Central memory CD8-positive, alpha-beta T cell (primary cell): ENCODE results near the gene POLR1G.
A peak's percentile ranks its signal among the peaks of the same experiment; 100 is the strongest.
"Not testable (repeated sequence)": the region's sequence is repeated elsewhere in the genome, so short reads cannot be mapped to it uniquely, and the experiment has no call there.

Source experiments
- ATAC-seq: fragments of 150-1000 bp; cut with Tn5 transposase; replicated peaks from 2 replicates; pipeline ENCODE4 v1.10.0; 2022; ENCODE audit warnings: mild to moderate bottlenecking, moderate FRiP score, moderate number of reproducible peaks; ENCODE audit not compliant: poor library complexity, severe bottlenecking; ENCODE audit errors: extremely low read depth
- DNase-seq, 2 donors: peaks; one replicate each; pipeline ENCODE4 v3.0.0; 2021; ENCODE audit warnings: low spot score in 2 of 2
- H3K27ac Mint-ChIP-seq: one replicate; pipeline ENCODE4 v1.8.0; 2022; ENCODE audit warnings: low read depth, mild to moderate bottlenecking, moderate library complexity, mixed read lengths
- H3K27me3 Mint-ChIP-seq: one replicate; pipeline ENCODE4 v1.8.0; 2022; ENCODE audit warnings: mixed read lengths
- H3K36me3 Mint-ChIP-seq: one replicate; pipeline ENCODE4 v1.8.0; 2022; ENCODE audit warnings: mild to moderate bottlenecking, moderate library complexity, mixed read lengths; ENCODE audit not compliant: insufficient read depth
- H3K4me1 Mint-ChIP-seq: one replicate; pipeline ENCODE4 v1.8.0; 2022; ENCODE audit warnings: mixed read lengths
- H3K4me3 Mint-ChIP-seq: one replicate; pipeline ENCODE4 v1.8.0; 2022; ENCODE audit warnings: mild to moderate bottlenecking, moderate library complexity, mixed read lengths
- H3K9me3 Mint-ChIP-seq: one replicate; pipeline ENCODE4 v1.8.0; 2022; ENCODE audit warnings: mixed read lengths

The POLR1G gene

DNA sequence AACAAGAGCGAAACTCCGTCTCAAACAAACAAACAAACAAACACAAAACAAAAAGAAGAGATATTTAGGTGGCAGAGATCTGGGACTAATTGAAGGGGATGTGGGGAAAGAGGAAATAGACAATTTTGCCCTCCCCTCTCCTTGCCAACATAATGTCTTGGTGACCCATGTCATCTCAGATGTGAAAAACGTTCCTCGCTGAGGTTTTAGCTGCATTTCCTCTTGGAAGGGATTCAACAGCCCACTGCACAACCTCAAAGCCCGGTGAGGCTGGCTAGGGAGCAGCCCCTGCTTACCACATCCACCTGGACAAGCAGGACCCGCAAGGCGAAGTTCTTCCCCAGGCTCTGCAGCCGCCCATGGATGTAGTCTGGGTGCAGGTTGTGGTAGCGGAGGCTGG, 12.4 kb downstream of the POLR1G start:
- Mint-ChIP-seq H3K27me3 (no peaks in the 10 kb centered on the region), H3K4me3 (no peak overlapping the region), H3K9me3 (no peaks in the 10 kb centered on the region), H3K36me3 (peaks cover 36% of the 10 kb centered on the region), H3K27ac (peak overlapping the region; percentile 1), H3K4me1 (peaks cover 28% of the 10 kb centered on the region)
- DNase-seq (no peak), ATAC-seq (no peak)

DNA sequence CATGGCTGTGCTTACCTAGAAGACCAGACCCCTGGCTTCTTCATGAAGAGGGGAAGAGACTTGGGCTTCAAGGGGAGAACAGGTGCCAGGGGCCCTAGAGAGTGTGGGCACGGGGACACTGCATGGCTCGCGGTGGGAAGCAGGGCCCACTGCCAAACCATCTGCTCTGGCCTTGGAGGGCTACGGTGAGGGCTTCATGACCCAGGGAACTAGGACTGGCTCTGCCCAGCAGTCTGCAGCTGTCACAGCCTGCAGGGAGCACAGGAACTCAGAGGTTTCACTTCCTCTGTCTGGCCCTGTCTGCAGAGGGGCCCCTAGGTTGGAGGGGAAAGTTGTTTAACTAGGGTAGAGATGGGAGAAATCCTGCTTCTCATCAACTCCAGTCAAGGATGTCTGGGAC, 13.0 kb downstream of the POLR1G start:
- no peaks in the 10 kb centered on the region for H3K27me3 Mint-ChIP-seq
- DNase-seq (no peak), ATAC-seq (no peak)
- peaks cover 34% of the 10 kb centered on the region for H3K4me1 Mint-ChIP-seq
- peak overlapping the region; percentile 1 for H3K27ac Mint-ChIP-seq
- H3K9me3 Mint-ChIP-seq, result no peaks in the 10 kb centered on the region
- H3K36me3 Mint-ChIP-seq, result peaks cover 32% of the 10 kb centered on the region
- H3K4me3 Mint-ChIP-seq, result no peak overlapping the region

DNA sequence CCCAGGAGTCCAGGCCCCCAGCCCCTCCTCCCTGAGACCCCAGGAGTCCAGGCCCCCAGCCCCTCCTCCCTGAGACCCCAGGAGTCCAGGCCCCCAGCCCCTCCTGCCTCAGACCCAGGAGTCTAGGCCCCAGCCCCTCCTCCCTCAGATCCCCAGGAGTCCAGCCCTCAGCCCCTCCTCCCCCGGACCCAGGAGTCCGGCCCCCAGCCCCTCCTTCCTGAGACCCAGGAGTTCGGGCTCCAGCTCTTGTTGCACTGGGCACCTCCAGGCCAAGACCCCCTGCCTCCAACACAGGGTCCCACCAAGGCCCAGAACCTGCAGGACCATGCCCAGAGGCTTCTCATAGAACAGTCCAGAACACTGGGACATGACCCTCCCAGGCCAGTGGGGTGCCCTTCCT, 13.5 kb downstream of the POLR1G start:
- DNase-seq (no peak), ATAC-seq (no peak)
- Mint-ChIP-seq H3K4me1 (peaks cover 37% of the 10 kb centered on the region), H3K9me3 (no peaks in the 10 kb centered on the region), H3K36me3 (peaks cover 29% of the 10 kb centered on the region), H3K4me3 (no peak overlapping the region), H3K27me3 (no peaks in the 10 kb centered on the region), H3K27ac (no peak overlapping the region)

DNA sequence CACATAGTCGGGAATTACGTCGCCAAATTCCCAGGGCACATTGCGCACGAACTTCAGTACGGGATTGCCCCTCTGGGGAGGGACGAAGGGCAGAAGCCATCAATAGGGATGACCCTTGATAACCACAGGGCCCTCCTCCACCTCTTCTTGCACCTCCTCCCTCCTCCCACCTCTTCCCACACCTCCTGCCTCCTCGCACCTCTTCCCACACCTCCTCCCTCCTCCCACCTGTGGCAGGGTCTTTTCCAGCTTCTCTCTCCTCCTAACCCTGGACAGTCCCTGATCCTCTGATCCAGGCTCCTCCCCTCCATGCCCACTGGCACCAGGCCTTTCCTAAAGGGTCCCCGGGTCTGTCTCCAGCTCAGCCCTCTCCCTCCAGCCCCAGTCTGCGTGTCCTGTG, 13.9 kb downstream of the POLR1G start:
- Mint-ChIP-seq H3K36me3 (peaks cover 27% of the 10 kb centered on the region), H3K27ac (no peak overlapping the region)

DNA sequence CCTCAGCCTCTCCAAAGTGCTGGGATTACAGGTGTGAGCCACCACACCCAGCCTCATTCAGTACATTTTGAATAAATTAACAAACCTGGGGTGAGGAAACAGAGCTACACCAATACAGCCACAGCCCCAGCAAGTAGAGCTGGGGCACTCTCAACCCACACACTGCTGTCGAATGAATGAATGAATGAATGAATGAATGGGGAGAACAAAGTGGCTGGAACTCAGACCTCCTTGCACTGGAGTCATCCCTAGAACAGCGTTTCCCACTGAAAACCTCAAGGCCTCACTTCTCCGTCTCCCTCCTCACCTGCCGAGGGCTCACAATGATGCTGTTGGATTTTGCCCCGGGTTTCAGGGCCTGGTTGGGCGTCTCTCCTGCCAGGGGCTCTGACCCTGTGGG, 14.4 kb downstream of the POLR1G start:
- Mint-ChIP-seq H3K9me3 (no peaks in the 10 kb centered on the region), H3K27me3 (no peaks in the 10 kb centered on the region), H3K4me3 (peak overlapping the region; percentile 36), H3K27ac (peak overlapping the region; percentile 53), H3K4me1 (peaks cover 37% of the 10 kb centered on the region), H3K36me3 (peaks cover 25% of the 10 kb centered on the region)
- no peak for ATAC-seq
- DNase-seq, result no peak

More for the DNA sequence above, 13.9 kb downstream of the POLR1G start:
- DNase-seq, result no peak
- Mint-ChIP-seq H3K4me1 (peaks cover 37% of the 10 kb centered on the region), H3K9me3 (no peaks in the 10 kb centered on the region), H3K27me3 (no peaks in the 10 kb centered on the region), H3K4me3 (no peak overlapping the region)
- ATAC-seq, result no peak

DNA sequence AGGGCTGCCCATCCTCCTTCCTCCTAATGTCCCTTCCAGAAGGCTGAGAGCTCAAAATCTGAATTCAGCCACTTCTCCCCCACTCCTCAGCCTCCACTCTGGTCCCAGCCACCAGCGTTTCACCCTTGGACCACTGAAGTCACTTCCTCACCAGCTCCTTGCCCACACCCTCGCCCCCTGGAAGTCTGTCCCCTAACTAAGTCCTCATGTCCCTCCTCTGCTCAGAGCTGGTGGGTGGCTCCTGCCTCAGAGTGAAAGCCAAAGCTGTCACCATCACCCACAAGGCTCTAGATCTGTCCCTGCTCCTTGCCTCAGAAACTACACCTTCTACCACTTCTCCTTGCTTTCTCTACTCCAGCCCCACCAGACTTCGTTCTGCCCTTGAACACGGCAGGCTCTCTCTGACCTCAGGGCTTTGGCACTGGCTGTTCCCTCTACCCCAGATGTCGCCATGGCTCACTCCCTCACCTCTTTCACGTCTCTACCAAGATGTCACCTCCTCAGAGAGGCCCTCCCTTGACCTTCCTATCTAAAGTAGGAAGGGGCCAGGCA, 15.6 kb downstream of the POLR1G start:
- Mint-ChIP-seq H3K4me1 (peaks cover 37% of the 10 kb centered on the region), H3K36me3 (peaks cover 21% of the 10 kb centered on the region), H3K4me3 (no peak overlapping the region), H3K27ac (peak overlapping the region; percentile 50), H3K9me3 (no peaks in the 10 kb centered on the region), H3K27me3 (no peaks in the 10 kb centered on the region)
- ATAC-seq, result no peak
- DNase-seq, result no peak

DNA sequence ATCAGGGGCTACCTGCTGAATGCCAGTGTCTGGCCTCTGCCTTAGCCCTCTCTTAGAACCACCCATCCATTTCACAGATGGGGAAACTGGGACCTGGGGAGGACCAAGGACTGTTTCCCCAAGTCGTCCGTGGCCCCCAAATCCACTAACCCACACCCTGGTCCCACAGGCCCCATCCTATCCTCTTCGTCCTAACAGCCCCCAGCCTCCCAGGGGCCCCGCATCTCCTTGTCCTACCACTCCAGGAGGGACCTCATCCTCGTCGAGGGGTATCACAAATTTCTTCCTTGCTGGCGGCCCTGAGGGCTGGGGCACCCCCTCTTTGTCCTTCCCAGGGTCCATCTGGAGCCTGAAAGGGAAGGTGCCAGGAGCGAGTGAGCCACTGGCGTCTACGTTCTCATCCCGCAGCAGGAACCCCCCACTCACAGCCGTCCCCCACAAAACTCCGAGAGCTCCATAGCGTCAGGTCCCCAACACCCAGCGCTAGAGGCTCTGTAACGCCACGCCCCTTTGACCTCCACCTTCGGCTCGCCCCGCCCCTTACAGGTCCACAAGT, 16.7 kb downstream of the POLR1G start:
- H3K36me3 Mint-ChIP-seq, result peaks cover 12% of the 10 kb centered on the region
- peak; percentile 57 for ATAC-seq
- H3K9me3 Mint-ChIP-seq, result no peaks in the 10 kb centered on the region
- peaks cover 42% of the 10 kb centered on the region for H3K4me1 Mint-ChIP-seq
- no peak for DNase-seq
- peak overlapping the region; percentile 96 for H3K27ac Mint-ChIP-seq
- no peaks in the 10 kb centered on the region for H3K27me3 Mint-ChIP-seq
- H3K4me3 Mint-ChIP-seq, result peak overlapping the region; percentile 97

DNA sequence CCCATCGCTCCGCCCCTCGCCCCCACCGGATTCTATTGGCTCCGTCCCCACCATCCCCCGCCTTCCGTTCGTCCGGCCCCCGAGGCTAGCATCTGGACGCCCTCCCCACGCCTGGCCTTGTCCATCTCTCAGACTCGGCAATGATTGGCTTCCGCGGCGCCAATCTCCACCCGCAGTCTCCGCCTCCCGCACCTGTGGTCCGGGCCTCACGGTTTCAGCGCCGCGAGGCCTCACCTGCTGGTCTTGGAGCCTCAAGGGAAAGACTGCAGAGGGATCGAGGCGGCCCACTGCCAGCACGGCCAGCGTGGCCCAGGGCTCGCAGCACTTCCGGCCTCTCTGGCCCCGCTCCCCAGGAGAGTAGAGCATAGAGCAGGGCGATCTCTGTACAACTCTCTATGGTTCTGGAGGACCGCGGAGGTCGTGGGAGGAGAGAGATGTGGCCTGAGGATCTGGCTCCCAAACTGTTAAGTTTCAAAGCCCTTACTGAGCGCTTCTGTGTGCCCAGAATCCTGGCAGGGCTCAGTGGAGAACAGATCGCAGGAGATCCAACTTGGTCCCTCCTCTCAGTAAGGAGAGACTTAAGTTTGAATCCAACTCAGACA, 17.2 kb downstream of the POLR1G start, which contains the start of gene ERCC1:
ERCC1 (minus strand) TSS at position 329 of the 602 bp plus-strand sequence. CDS start 543 bp downstream, outside the sequence.
- Mint-ChIP-seq H3K27ac (peak within 1 kb of the TSS; percentile 96), H3K27me3 (no peaks in the 10 kb centered on the region), H3K9me3 (no peaks in the 10 kb centered on the region), H3K4me3 (peak within 1 kb of the TSS; percentile 97), H3K4me1 (peaks cover 47% of the 10 kb centered on the region), H3K36me3 (peaks cover 15% of the 10 kb centered on the region)
- peak; percentile 53 to 60 for DNase-seq
- ATAC-seq, result peak; percentile 57

DNA sequence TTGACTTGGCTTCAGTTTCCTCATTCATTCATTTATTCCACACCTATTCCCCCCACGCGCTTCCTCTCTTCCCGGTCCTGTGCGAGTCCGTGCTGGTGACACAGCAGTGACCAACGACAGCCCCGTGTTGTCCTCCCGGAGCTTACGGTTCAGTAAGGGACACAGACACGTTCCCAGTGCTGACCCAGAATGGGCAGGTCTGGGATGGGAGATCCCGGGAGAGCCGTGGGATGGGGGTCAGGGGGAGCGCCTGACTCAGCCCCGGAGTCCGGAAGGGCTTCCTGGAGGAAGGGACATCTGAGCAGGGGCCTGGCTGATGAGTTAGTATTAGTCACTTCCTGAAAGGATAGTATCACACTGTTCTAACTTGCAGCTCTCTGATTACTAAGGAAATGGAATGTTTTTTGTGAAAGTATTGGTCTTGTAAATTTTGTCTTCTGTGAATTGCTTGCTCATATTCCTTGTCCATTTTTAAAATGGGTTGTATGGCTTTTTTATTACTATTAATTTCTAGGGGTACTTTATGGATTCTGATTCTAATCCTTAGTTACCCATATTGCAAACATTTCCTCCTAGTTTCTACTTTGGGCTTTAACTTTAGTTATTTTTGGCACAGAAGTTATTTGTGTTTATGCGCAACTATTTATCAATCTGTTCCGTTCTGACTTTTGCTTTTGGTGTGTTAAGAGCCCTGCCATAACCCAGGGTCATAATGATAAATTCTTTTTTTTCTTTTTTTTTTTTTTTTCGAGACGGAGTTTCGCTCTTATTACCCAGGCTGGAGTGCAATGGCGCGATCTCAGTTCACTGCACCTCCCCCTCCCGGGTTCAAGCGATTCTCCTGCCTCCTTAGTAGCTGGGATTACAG, 18.0 kb downstream of the POLR1G start:
- H3K27ac Mint-ChIP-seq, result peak overlapping the region; percentile 96
- peak; percentile 26 for ATAC-seq
- peaks cover 8% of the 10 kb centered on the region for H3K36me3 Mint-ChIP-seq

DNA sequence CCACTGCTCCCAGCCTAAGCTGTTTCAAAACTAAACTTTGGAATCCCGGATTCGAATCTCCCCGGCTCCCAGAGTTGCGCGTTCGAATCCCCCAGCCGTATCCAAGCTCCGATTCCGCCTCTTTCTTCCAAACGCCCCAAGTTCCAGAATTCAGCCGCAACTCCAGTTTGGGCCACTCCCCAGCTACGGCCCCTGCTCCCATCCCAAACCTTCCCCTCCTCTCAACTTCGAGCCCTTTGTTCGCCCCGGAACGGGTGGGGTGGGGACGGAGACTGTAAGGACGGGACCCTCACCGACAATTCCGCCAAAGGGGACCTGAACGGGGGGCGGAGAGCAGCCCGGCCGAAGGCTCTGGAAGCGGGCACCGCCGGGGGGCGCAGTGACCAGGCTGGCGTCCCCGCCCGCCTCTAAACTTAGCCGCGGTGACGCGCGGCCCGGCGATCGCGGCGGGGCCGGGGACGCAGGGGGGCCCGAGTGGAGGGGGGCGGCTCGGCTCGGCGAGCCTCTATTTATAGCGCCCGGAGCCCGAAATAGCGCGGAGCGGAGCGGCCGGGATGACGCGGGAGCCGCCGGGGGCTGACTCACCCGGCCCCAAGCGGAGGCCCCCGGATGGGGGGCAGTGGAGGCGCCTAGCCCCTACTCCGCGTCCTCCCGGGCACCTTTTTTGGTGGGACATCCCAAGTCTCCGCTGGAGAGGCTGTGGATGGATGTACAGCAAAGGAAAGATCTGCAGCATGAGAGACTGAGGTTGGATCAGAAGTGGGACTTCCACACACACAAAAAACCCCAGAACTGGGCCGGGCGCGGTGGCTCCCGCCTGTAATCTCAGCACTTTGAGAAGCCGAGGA, 22.2 kb downstream of the POLR1G start:
- no peak for ATAC-seq
- DNase-seq, result no peak
- Mint-ChIP-seq H3K36me3 (peaks cover 7% of the 10 kb centered on the region), H3K9me3 (no peaks in the 10 kb centered on the region), H3K27ac (no peak overlapping the region), H3K4me3 (peak overlapping the region; percentile 80), H3K4me1 (peaks cover 21% of the 10 kb centered on the region), H3K27me3 (no peaks in the 10 kb centered on the region)

More for the DNA sequence above, 18.0 kb downstream of the POLR1G start:
- Mint-ChIP-seq H3K9me3 (no peaks in the 10 kb centered on the region), H3K27me3 (no peaks in the 10 kb centered on the region), H3K4me3 (peak overlapping the region; percentile 97), H3K4me1 (peaks cover 47% of the 10 kb centered on the region)
- no peak for DNase-seq

DNA sequence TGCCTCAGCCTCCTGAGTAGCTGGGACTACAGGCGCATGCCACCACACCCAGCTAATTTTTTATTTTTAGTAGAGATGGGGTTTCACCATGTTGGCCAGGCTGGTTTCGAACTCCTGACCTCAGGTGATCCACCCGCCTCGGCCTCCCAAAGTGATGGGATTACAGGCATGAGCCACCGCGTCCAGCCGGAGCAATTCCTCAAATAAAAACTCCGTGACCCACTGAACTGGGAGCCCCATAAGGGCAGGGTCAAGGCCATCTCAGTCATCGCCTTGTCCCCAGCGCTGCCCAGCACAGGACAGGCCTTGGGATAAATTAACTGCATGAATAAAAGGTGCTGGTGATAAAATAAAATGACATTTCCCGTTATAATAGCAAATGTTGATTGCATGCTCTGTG, 23.5 kb downstream of the POLR1G start:
- not testable (repeated sequence) for H3K36me3 Mint-ChIP-seq, DNase-seq, H3K27me3 Mint-ChIP-seq, H3K27ac Mint-ChIP-seq, H3K4me1 Mint-ChIP-seq, H3K9me3 Mint-ChIP-seq, ATAC-seq, H3K4me3 Mint-ChIP-seq

DNA sequence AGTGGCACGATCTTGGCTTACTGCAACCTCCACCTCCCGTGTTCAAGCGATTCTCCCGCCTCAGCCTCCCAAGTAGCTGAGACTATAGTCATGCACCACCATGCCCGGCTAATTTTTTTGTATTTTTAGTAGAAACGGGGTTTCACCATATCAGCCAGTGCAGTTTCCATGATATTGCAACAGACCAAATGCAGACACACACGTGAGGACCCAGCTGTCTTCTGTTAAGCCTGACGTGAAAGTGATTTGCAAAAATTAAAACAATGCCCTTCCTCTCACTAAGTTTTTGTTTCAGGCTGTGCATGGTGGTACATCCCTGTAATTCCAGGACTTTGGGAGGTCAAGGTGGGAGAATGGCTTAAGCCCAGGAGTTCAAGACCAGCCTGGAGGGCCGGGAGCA, 24.6 kb downstream of the POLR1G start:
- H3K27me3 Mint-ChIP-seq, H3K4me3 Mint-ChIP-seq, H3K4me1 Mint-ChIP-seq, ATAC-seq, H3K9me3 Mint-ChIP-seq, H3K36me3 Mint-ChIP-seq, H3K27ac Mint-ChIP-seq, DNase-seq: not testable (repeated sequence)
